Uterus (tissue), 4 donors: ENCODE measurements around the gene IRF4. TPM values are rescaled to one million over a fixed set of nuclear protein-coding genes. Genes with fewer than 3 reads are reported as not detected.
"Not testable (repeated sequence)": the region's sequence is repeated elsewhere in the genome, so short reads cannot be mapped to it uniquely, and the experiment has no call there.

ENCODE experiments used
- DNase-seq, 2 donors: peaks; one replicate each; pipeline ENCODE4 v3.0.0-alpha.2; 2019 to 2020
- H3K27ac ChIP-seq, 2 donors: fragments of 200-600 bp; sonication (generic); 1 replicate in 1 of 2; 2 replicates in 1 of 2; pipeline ENCODE4 v1.5.1; 2016 to 2018
- H3K27me3 ChIP-seq, 2 donors: fragments of 200-600 bp; sonication (generic); one replicate each; pipeline ENCODE4 v1.5.1; 2018 to 2019; ENCODE audit warnings: control low read depth in 1 of 2
- H3K36me3 ChIP-seq, 2 donors: fragments of 200-600 bp; sonication (generic); one replicate each; pipeline ENCODE4 v1.5.1; 2019; ENCODE audit warnings: control low read depth in 1 of 2
- H3K4me1 ChIP-seq, 2 donors: fragments of 200-600 bp; sonication (generic); one replicate each; pipeline ENCODE4 v1.5.1; 2018 to 2019; ENCODE audit warnings: control low read depth in 1 of 2
- H3K4me3 ChIP-seq, 2 donors: fragments of 200-600 bp; sonication (generic); 1 replicate in 1 of 2; 2 replicates in 1 of 2; pipeline ENCODE4 v1.5.1; 2018 to 2019; ENCODE audit warnings: mild to moderate bottlenecking in 1 of 2
- H3K9me3 ChIP-seq, 2 donors: fragments of 200-600 bp; sonication (generic); one replicate each; pipeline ENCODE4 v1.5.1; 2019; ENCODE audit warnings: control low read depth in 1 of 2
- CTCF ChIP-seq, 4 experiments: fragments of 200-600 bp in 2 of 4; fragments of 450-650 bp in 2 of 4; sonication (generic) in 2 of 4; IDR thresholded peaks; one replicate each; pipeline ENCODE4 v1.5.1; 2016 to 2019; ENCODE audit warnings: antibody characterized with exemption in 4 of 4, mild to moderate bottlenecking in 2 of 4, moderate library complexity in 1 of 4
- POLR2A ChIP-seq, 2 donors: fragments of 450-650 bp; IDR thresholded peaks; one replicate each; pipeline ENCODE4 v1.6.1; 2016; ENCODE audit warnings: antibody characterized with exemption in 2 of 2, mild to moderate bottlenecking in 1 of 2, moderate library complexity in 1 of 2
- intact Hi-C: fragments of 100-400 bp; cut with DNase I; formaldehyde crosslinking; loops from one replicate; pipeline ENCODE4 v1.15.1; 2023; ENCODE audit warnings: low total_unique reads
- total RNA-seq, 4 donors: library from RNA; depleted of rRNA in 3 of 4; stranded (reverse); fragments of >200 nt in 3 of 4; gene quantifications; one replicate each; pipeline versions ENCODE4 v1.1.0 to v1.2.4, GENCODE V29; 2014 to 2023
- donor health status: DM: yes; HTN: yes; CAD: no.

IRF4 gene
- total RNA-seq, 4 donors from 2014 or later = 0.55 to 2.0 TPM; not detected in 2

GRCh38 chr6:423799-424345 lies 32.3 kb downstream of the IRF4 start:
- H3K27me3 ChIP-seq = no peaks in the 10 kb centered on the region
- no peak for TF ChIP-seq CTCF (IDR thresholded peaks at IDR 0.05)
- no peak for TF ChIP-seq POLR2A (IDR thresholded peaks at IDR 0.05)
- no peaks in the 10 kb centered on the region for H3K9me3 ChIP-seq
- no peak overlapping the region for H3K4me3 ChIP-seq
- no peak for DNase-seq
- no peaks in the 10 kb centered on the region for H3K36me3 ChIP-seq
- intact Hi-C loops = no loop called here
- no peaks in the 10 kb centered on the region for H3K4me1 ChIP-seq
- H3K27ac ChIP-seq = no peak overlapping the region

- H3K27me3 ChIP-seq = no peaks in the 10 kb centered on the region
- H3K36me3 ChIP-seq = no peaks in the 10 kb centered on the region
- no peaks in the 10 kb centered on the region for H3K9me3 ChIP-seq
- H3K4me1 ChIP-seq = no peaks in the 10 kb centered on the region
- TF ChIP-seq POLR2A (IDR thresholded peaks at IDR 0.05) (no peak), CTCF (IDR thresholded peaks at IDR 0.05) (no peak)
- intact Hi-C loops = no loop called here
- H3K27ac ChIP-seq = no peak overlapping the region
- H3K4me3 ChIP-seq = no peak overlapping the region
- DNase-seq = no peak
Measured at GRCh38 chr6:424741-425417, 33.3 kb downstream of the IRF4 start.

- H3K27ac ChIP-seq, H3K9me3 ChIP-seq, H3K27me3 ChIP-seq, H3K4me3 ChIP-seq, H3K36me3 ChIP-seq, H3K4me1 ChIP-seq, DNase-seq, intact Hi-C loops: not testable (repeated sequence)
Measured at GRCh38 chr6:425418-425788, 33.9 kb downstream of the IRF4 start.

- H3K27me3 ChIP-seq, H3K9me3 ChIP-seq, H3K4me1 ChIP-seq, intact Hi-C loops, H3K27ac ChIP-seq, DNase-seq, H3K36me3 ChIP-seq, H3K4me3 ChIP-seq: not testable (repeated sequence)
Measured at GRCh38 chr6:426198-426738, 34.7 kb downstream of the IRF4 start.

GRCh38 chr6:428047-428603 lies 36.6 kb downstream of the IRF4 start:
- H3K4me3 ChIP-seq = no peak overlapping the region
- TF ChIP-seq CTCF (IDR thresholded peaks at IDR 0.05) (no peak), POLR2A (IDR thresholded peaks at IDR 0.05) (no peak)
- no peaks in the 10 kb centered on the region for H3K27me3 ChIP-seq
- H3K4me1 ChIP-seq = no peaks in the 10 kb centered on the region
- H3K27ac ChIP-seq = no peak overlapping the region
- no peak for DNase-seq
- no peaks in the 10 kb centered on the region for H3K36me3 ChIP-seq
- H3K9me3 ChIP-seq = no peaks in the 10 kb centered on the region
- intact Hi-C loops = no loop called here

- Histone ChIP-seq H3K9me3 (no peaks in the 10 kb centered on the region), H3K4me1 (no peaks in the 10 kb centered on the region), H3K27ac (no peak overlapping the region), H3K4me3 (no peak overlapping the region), H3K27me3 (no peaks in the 10 kb centered on the region), H3K36me3 (no peaks in the 10 kb centered on the region)
- no peak for DNase-seq
- TF ChIP-seq CTCF (IDR thresholded peaks at IDR 0.05) = no peak
- no peak for TF ChIP-seq POLR2A (IDR thresholded peaks at IDR 0.05)
- intact Hi-C loops = no loop called here
Measured at GRCh38 chr6:429515-430121, 38.1 kb downstream of the IRF4 start.
